Retinal pigment epithelial cell (primary cell): Measurements from ENCODE around the gene PARP11.

Experiments
- DNase-seq: peaks from one replicate; pipeline ENCODE4 v3.0.0-alpha.2; 2010; ENCODE audit warnings: low read depth
- H3K4me3 ChIP-seq: 2 replicates; pipeline ENCODE4 v1.5.1; 2011; ENCODE audit warnings: mild to moderate bottlenecking, low read length, control low read depth, moderate library complexity
- TF ChIP-seq, protein P1 (sequence below): conservative IDR thresholded peaks from 2 replicates; pipeline ENCODE4 v1.5.1; 2011; ENCODE audit warnings: low read depth, low read length, control low read depth, inconsistent platforms

Gene PARP11

DNA sequence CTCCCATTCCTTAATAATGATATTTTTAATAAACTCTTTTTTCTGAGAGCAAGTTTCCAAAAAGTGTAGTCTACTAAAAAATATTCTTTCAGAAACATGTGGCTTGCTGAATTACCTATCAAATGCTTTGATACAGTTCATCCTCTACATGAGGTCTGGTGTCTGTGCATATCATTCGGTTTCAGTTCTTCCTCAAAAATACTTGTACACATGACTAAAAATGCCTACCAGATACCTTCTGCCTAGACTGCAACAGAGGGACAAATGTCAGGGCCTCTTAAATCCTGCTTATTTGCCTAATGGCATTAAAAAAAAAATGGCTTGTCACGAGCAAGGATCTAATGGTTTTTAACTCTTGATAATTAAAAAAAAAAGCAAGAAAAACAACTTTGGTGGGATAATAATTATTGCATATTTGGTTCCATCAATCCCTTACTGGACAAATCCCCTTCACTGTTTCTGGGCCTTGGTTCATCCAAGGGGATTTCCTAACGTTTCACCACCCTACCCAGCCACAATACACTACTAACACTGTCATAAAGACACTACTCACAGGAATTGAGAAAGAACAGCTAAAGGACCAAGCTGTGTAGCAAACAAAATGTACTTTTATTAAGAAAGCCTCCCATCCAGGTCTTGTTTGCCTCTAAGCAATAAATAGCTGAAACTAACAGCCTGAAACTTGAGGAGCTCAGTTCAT lies 45.7 kb downstream of the PARP11 start:
- TF ChIP-seq, protein P1, sequence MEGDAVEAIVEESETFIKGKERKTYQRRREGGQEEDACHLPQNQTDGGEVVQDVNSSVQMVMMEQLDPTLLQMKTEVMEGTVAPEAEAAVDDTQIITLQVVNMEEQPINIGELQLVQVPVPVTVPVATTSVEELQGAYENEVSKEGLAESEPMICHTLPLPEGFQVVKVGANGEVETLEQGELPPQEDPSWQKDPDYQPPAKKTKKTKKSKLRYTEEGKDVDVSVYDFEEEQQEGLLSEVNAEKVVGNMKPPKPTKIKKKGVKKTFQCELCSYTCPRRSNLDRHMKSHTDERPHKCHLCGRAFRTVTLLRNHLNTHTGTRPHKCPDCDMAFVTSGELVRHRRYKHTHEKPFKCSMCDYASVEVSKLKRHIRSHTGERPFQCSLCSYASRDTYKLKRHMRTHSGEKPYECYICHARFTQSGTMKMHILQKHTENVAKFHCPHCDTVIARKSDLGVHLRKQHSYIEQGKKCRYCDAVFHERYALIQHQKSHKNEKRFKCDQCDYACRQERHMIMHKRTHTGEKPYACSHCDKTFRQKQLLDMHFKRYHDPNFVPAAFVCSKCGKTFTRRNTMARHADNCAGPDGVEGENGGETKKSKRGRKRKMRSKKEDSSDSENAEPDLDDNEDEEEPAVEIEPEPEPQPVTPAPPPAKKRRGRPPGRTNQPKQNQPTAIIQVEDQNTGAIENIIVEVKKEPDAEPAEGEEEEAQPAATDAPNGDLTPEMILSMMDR = no peak
- H3K4me3 ChIP-seq = no peak overlapping the region
- no peak for DNase-seq

DNA sequence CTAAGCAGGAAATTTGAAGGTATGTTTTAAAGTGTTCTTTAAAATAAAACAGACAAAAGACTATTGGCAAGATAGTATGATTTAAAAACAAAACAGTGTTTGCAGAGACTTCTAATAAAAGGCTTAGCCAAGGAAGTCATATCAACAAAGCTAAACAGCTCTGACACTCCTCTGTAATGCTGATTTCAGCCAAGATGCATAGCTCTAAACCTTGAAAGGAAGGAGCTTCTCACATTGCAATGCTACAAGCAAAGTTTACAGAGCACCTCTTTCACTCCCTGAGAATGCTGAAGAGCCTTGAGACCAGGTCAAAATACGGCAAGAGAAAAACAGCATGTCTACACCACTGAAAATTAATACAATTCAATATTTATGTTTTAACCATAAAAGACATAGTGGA lies 51.8 kb downstream of the PARP11 start:
- TF ChIP-seq, protein P1 = no peak
- no peak overlapping the region for H3K4me3 ChIP-seq
- no peak for DNase-seq

DNA sequence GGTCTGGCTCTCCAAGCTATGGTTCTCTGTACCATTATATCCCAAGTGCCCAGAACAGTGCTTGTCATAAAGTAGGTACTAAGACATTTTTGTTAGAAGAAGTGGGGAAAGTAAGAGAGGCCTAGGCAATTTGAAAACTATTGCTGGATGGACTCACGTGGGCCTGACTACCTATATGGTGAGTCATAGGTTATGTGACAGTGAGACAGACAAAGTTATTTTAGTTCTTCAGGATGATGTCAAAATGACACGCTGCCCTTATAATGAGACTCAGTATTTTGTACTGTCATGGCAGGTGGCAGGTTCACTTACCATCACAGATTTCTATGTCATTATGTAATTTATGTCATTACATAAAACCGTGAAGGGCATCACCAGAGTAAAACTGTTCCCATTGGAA lies 53.1 kb downstream of the PARP11 start:
- DNase-seq = no peak
- no peak overlapping the region for H3K4me3 ChIP-seq
- TF ChIP-seq, protein P1 = no peak

DNA sequence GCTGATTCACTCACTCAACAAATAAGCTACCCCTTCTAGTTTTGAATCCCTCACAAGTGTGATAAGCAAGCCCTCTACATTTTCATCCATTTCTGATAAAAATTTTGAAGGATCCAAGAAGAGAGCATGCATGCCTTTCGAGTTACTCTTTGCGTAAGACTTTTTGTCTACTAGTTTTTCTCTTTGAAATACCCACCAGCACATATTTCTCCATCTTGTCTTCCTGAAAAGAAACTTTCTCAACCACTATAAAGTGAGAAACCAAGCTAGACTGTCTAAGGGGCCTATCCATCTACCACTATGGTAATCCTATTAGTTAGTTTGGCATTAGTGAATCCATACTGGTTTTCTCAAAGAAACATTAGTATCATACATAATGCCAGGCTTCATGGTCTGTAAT lies 56.9 kb downstream of the PARP11 start:
- TF ChIP-seq, protein P1 = no peak

DNA sequence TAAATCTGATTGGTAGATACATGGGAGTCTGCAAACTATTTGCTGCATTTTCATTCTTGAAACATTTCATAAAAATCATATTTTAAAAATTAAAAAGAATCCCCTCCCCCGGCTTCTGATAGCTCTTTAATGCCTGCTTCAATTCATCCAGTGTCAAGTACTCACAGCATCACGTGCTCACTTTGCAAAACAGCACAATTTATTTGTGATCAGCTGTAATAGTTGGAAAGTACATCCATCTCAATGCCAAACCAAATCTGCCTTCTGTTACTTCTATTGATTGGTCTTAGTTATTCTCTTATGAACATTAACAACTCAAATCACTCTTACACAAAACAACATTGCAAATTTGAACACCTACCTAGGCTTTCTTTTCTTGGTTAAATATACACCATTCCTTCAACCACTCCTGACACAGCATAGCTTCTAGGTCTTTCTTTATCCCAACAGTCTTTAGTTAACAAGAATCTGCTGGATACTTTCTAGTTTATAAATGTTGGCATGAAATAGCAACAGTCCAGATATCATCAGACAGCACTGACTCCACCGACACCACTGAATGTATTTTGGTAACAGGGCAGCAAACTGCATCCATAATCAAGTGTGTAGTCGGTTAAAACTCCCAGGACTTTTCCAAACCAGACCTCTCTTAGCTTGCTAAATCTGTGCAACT lies 58.0 kb downstream of the PARP11 start:
- no peak for DNase-seq
- TF ChIP-seq, protein P1 = no peak

More for the DNA sequence above, 56.9 kb downstream of the PARP11 start:
- no peak overlapping the region for H3K4me3 ChIP-seq
- DNase-seq = no peak

DNA sequence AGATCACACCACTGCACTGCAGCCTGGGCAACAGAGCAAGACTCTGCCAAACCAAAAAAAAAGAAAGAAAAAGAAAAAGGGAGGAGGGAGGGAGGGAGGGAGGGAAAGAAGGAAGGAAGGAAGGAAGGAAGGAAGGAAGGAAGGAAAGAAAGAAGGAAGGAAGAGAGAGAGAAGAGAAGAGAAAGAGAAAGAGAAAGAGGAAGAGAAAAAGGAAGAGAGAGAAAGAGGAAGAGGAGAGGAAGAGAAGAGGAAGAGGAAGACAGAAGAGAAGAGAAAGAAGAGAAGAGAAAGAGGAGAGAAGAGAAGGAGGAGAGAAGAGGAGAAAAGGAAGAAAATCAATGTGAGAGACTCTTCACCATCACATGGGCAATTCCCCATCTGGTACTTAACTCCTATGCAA lies 62.7 kb downstream of the PARP11 start:
- TF ChIP-seq, protein P1 = no peak
- DNase-seq = no peak
- H3K4me3 ChIP-seq = no peak overlapping the region

More for the DNA sequence above, 58.0 kb downstream of the PARP11 start:
- no peak overlapping the region for H3K4me3 ChIP-seq

DNA sequence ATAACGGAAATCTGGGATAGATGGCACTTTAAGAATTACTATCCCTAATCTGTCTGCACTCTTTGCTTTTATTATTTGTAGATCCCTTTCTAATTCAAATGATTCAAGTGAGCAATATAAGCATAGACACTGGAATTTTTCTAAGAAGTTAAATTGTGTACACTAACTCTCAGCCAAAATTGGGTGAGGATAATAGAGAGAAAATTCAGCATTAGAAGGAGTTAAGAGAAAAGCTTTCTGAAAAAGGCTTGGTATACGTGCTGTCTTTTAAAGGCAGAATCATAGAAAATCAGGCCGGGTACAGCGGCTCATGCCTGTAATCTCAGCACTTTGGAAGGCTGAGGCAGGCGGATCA lies 63.2 kb downstream of the PARP11 start:
- no peak for DNase-seq
- H3K4me3 ChIP-seq = no peak overlapping the region
- TF ChIP-seq, protein P1 = no peak
